ENCODE data around the gene SEMA3E. TPM values are rescaled to one million over a fixed set of nuclear protein-coding genes. Genes with fewer than 3 reads are reported as not detected.

The SEMA3E gene
- total RNA-seq, 1 donor from 2014 or later = 1.3 TPM

DNA sequence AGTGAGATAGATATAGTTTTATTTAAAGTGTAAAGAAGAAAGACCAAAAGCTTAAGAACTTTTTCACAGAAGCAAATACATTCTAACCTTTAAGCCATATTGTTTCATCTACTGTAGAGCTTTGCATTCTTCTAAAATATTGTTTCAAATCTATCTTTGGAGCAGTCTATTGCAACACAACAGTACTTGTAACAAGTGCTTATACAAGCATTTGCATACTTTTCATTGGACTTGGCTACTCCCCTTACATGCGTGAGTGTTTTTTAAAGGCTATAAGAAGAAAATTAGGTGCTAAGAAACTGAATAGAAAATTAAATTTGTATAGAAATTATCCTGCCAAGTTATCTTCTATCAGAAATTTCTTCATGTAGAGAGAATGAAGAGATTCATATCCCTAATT lies 45.3 kb downstream of the SEMA3E start:
- H3K36me3 Mint-ChIP-seq = no peaks in the 10 kb centered on the region
- no peak for DNase-seq (ENCODE audit: low spot score in 2 of 2, unreplicated experiment in 2 of 2)
- no peak overlapping the region for H3K27ac Mint-ChIP-seq
- H3K4me3 Mint-ChIP-seq = no peak overlapping the region
- TF ChIP-seq, protein P1, sequence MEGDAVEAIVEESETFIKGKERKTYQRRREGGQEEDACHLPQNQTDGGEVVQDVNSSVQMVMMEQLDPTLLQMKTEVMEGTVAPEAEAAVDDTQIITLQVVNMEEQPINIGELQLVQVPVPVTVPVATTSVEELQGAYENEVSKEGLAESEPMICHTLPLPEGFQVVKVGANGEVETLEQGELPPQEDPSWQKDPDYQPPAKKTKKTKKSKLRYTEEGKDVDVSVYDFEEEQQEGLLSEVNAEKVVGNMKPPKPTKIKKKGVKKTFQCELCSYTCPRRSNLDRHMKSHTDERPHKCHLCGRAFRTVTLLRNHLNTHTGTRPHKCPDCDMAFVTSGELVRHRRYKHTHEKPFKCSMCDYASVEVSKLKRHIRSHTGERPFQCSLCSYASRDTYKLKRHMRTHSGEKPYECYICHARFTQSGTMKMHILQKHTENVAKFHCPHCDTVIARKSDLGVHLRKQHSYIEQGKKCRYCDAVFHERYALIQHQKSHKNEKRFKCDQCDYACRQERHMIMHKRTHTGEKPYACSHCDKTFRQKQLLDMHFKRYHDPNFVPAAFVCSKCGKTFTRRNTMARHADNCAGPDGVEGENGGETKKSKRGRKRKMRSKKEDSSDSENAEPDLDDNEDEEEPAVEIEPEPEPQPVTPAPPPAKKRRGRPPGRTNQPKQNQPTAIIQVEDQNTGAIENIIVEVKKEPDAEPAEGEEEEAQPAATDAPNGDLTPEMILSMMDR (IDR thresholded peaks at IDR 0.05; ENCODE audit: unreplicated experiment) = no peak
- no peaks in the 10 kb centered on the region for H3K4me1 Mint-ChIP-seq
- no peaks in the 10 kb centered on the region for H3K27me3 Mint-ChIP-seq (ENCODE audit: low read depth)
- H3K9me3 Mint-ChIP-seq = peaks cover 12% of the 10 kb centered on the region

DNA sequence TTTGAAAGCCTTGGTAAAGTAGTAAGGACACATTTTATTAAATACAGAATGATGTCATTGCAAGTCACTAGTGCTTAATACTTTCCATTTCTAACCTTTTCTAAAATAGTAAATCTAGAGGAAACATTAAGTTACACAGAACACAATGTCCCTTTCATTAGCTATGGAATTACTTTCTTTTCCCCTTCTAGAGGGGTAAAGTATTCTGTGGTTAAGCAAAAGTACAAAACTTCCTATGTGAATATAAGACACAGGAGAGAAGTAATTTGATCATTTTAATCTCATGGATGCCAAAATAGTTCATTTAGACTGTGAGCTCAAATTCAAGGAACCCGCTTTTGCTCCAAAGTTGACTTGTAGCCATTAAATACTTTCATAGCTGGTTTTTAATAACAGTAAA lies 49.8 kb downstream of the SEMA3E start:
- Mint-ChIP-seq H3K4me1 (no peaks in the 10 kb centered on the region), H3K36me3 (no peaks in the 10 kb centered on the region), H3K9me3 (peaks cover 12% of the 10 kb centered on the region), H3K27me3 (ENCODE audit: low read depth) (no peaks in the 10 kb centered on the region), H3K27ac (no peak overlapping the region), H3K4me3 (no peak overlapping the region)
- TF ChIP-seq, protein P1 (IDR thresholded peaks at IDR 0.05; ENCODE audit: unreplicated experiment) = no peak
- DNase-seq (ENCODE audit: low spot score in 2 of 2, unreplicated experiment in 2 of 2) = no peak

DNA sequence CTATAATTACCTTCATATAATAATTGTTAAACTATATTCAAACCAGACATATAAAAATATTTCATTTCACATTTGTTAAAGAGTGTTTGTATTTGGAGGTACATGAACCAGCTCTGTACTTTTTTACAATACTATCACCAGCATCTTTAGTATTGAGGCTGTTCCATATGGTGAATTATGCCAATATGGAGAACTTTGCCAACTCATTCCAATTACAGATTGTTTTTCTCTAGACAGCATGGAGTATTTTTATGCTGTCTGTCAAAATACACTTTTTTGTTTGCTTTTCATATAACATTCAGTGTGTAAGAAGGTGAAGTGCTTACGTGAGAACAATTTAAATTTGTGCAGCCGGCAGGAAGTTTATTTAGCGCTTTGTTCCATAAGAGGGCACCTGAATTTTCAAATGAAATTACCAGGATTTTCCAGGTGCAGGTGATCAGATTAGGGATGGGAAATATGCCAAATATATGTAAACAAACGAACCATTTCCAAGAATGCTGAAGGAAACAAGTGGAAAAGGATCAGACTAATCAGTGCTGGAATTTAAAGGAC lies 54.9 kb downstream of the SEMA3E start:
- H3K27me3 Mint-ChIP-seq (ENCODE audit: low read depth) = no peaks in the 10 kb centered on the region
- no peak overlapping the region for H3K27ac Mint-ChIP-seq
- no peaks in the 10 kb centered on the region for H3K36me3 Mint-ChIP-seq
- DNase-seq (ENCODE audit: low spot score in 2 of 2, unreplicated experiment in 2 of 2) = no peak
- no peak overlapping the region for H3K4me3 Mint-ChIP-seq
- no peaks in the 10 kb centered on the region for H3K4me1 Mint-ChIP-seq
- TF ChIP-seq, protein P1 (IDR thresholded peaks at IDR 0.05; ENCODE audit: unreplicated experiment) = no peak
- H3K9me3 Mint-ChIP-seq = no peaks in the 10 kb centered on the region

DNA sequence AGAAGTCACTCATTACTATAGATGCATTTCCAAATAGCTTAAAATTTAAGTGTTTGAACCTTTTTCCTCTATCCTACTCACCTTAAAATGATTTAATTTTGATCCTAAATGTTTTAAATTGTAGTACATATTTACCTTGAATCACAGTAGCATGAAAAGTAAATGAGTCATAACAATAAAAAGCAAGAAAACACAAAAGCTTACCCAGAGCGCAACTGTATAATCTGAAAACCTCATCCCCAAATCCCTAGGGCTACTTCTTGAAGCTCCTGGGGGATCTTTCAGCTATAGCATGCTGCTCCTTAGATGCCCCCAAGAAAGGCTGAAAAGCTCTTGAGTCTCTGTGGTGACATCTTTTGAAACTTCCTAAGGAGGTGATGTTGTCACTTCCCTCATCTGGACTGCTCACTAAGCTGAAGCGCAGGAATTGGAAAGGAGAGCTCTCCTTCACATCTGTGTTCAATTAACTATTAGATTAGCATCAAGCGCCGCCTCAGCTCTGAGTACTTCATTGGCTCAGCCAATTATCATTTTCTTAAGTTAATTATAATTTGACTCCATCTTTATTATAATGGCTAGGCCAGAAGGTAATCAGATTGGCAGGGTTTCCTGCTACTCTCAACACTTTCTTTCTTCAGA lies 60.2 kb downstream of the SEMA3E start:
- no peak overlapping the region for H3K4me3 Mint-ChIP-seq
- no peaks in the 10 kb centered on the region for H3K4me1 Mint-ChIP-seq
- H3K27me3 Mint-ChIP-seq (ENCODE audit: low read depth) = no peaks in the 10 kb centered on the region
- no peak for DNase-seq (ENCODE audit: low spot score in 2 of 2, unreplicated experiment in 2 of 2)
- H3K36me3 Mint-ChIP-seq = no peaks in the 10 kb centered on the region
- H3K27ac Mint-ChIP-seq = no peak overlapping the region
- no peaks in the 10 kb centered on the region for H3K9me3 Mint-ChIP-seq
- TF ChIP-seq, protein P1 (IDR thresholded peaks at IDR 0.05; ENCODE audit: unreplicated experiment) = no peak

DNA sequence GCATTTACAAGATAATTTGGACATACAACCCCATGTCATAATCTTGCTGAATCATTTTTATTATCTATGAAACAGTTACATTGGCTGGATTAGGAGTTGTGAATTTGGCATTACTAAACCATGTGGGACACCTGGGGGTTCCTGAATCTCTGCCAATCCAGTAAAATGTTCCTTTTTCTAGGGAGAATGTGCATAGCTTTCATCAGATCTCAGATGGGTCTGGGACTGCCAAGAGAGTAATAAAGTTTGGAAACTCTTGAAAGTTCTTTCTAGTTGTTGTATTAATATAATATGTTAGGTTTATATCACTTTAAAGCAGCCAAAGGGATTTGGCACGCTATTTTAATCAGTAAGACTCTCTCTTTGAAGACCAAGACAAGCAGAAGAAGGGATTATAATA lies 62.7 kb downstream of the SEMA3E start:
- TF ChIP-seq, protein P1 (IDR thresholded peaks at IDR 0.05; ENCODE audit: unreplicated experiment) = no peak
- Mint-ChIP-seq H3K4me1 (no peaks in the 10 kb centered on the region), H3K4me3 (no peak overlapping the region), H3K36me3 (no peaks in the 10 kb centered on the region), H3K9me3 (no peaks in the 10 kb centered on the region), H3K27ac (no peak overlapping the region), H3K27me3 (ENCODE audit: low read depth) (no peaks in the 10 kb centered on the region)
- no peak for DNase-seq (ENCODE audit: low spot score in 2 of 2, unreplicated experiment in 2 of 2)
